PFSK-1 (cell line): Measurements from ENCODE around the gene SNRPN.

Experiments used
- FOXP2 ChIP-seq: optimal IDR thresholded peaks from 2 replicates; pipeline ENCODE3; 2011; ENCODE audit warnings: borderline replicate concordance, control low read depth, inconsistent platforms; ENCODE audit not compliant: insufficient read depth; ENCODE audit errors: extremely low read length, extremely low read depth
- POLR2AphosphoS5 ChIP-seq: IDR thresholded peaks from 2 replicates; pipeline ENCODE4 v1.6.1; 2012; ENCODE audit warnings: low read depth, mild to moderate bottlenecking, control low read depth, low read length, moderate library complexity
- SIN3A ChIP-seq: IDR thresholded peaks from 2 replicates; pipeline ENCODE4 v1.6.1; 2012; ENCODE audit warnings: mild to moderate bottlenecking, low read length, moderate library complexity, borderline replicate concordance; ENCODE audit not compliant: insufficient read depth
- TAF1 ChIP-seq: IDR thresholded peaks from 2 replicates; pipeline ENCODE4 v1.6.1; 2012; ENCODE audit warnings: low read length, control low read depth, borderline replicate concordance; ENCODE audit not compliant: insufficient read depth
- TF ChIP-seq, protein P1 (sequence below), 2 experiments: IDR thresholded peaks; 2 replicates each; pipeline versions ENCODE4 v1.6.1 to v1.8.0; 2011 to 2012; ENCODE audit warnings: low read depth in 2 of 2, low read length in 2 of 2, control low read depth in 1 of 2, inconsistent platforms in 1 of 2, mild to moderate bottlenecking in 1 of 2, moderate library complexity in 1 of 2; ENCODE audit not compliant: insufficient read depth in 1 of 2

The SNRPN gene

DNA sequence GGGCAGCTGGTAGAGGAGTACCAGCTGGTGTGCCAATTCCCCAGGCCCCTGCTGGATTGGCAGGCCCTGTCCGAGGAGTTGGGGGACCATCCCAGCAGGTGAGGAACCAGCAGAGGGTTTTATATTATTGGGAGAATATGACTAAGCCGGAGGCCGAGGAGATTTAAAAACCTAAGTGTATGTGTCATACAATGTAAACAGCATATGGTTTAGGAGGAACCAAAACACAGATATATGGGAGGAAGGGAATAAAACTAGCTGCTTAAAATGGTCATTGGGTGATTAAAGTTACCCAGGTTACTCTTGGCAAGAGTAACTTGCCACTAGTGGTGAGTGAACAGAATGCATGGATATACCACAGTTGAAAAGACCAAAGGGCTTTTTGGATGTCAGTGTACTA is 22.1 kb downstream of the SNRPN start:
- TF ChIP-seq, protein P1, sequence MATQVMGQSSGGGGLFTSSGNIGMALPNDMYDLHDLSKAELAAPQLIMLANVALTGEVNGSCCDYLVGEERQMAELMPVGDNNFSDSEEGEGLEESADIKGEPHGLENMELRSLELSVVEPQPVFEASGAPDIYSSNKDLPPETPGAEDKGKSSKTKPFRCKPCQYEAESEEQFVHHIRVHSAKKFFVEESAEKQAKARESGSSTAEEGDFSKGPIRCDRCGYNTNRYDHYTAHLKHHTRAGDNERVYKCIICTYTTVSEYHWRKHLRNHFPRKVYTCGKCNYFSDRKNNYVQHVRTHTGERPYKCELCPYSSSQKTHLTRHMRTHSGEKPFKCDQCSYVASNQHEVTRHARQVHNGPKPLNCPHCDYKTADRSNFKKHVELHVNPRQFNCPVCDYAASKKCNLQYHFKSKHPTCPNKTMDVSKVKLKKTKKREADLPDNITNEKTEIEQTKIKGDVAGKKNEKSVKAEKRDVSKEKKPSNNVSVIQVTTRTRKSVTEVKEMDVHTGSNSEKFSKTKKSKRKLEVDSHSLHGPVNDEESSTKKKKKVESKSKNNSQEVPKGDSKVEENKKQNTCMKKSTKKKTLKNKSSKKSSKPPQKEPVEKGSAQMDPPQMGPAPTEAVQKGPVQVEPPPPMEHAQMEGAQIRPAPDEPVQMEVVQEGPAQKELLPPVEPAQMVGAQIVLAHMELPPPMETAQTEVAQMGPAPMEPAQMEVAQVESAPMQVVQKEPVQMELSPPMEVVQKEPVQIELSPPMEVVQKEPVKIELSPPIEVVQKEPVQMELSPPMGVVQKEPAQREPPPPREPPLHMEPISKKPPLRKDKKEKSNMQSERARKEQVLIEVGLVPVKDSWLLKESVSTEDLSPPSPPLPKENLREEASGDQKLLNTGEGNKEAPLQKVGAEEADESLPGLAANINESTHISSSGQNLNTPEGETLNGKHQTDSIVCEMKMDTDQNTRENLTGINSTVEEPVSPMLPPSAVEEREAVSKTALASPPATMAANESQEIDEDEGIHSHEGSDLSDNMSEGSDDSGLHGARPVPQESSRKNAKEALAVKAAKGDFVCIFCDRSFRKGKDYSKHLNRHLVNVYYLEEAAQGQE (IDR thresholded peaks at IDR 0.05; ENCODE audit: insufficient read depth in 1 of 2, low read depth in 2 of 2, low read length in 2 of 2) = no peak
- no peak for TF ChIP-seq TAF1
- TF ChIP-seq FOXP2 = no peak
- no peak for TF ChIP-seq SIN3A
- no peak for TF ChIP-seq POLR2AphosphoS5

DNA sequence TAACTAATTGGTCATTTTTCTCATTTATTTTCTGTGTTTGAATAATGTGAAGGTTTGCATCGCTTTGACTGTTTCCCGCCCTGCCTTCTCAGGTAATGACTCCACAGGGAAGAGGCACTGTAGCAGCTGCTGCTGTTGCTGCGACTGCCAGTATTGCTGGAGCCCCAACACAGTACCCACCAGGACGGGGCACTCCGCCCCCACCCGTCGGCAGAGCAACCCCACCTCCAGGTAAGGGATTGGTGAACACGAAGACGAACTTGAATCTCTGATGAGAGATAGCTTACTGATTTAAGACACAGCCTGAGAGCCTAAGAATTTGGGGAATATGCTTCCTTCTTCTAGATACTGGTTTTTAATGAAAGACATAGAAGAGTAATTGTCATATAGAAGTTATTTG is 22.9 kb downstream of the SNRPN start:
- TF ChIP-seq TAF1 (no peak), FOXP2 (no peak), SIN3A (no peak), POLR2AphosphoS5 (no peak)
- TF ChIP-seq, protein P1 (IDR thresholded peaks at IDR 0.05; ENCODE audit: insufficient read depth in 1 of 2, low read depth in 2 of 2, low read length in 2 of 2) = no peak

DNA sequence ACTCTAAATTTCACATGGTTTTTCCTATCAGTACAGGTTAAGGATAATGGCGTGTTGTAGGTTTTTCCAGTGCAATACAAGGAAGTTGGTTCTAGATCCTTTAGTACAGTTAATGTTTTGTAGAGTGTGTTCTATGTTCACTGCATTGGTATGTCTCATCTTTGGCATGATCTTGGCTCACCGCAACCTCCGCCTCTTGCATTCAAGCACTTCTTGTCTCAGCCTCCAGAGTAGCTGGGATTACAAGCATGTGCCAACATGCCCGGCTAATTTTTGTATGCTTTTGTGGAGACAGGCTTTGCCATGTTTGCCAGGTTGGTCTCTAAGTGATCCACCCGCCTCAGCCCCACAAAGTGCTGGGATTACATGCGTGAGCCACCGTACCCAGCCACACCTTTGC is 30.4 kb downstream of the SNRPN start:
- TF ChIP-seq TAF1 (no peak), SIN3A (no peak), POLR2AphosphoS5 (no peak), FOXP2 (no peak)
- TF ChIP-seq, protein P1 (IDR thresholded peaks at IDR 0.05; ENCODE audit: insufficient read depth in 1 of 2, low read depth in 2 of 2, low read length in 2 of 2) = no peak

DNA sequence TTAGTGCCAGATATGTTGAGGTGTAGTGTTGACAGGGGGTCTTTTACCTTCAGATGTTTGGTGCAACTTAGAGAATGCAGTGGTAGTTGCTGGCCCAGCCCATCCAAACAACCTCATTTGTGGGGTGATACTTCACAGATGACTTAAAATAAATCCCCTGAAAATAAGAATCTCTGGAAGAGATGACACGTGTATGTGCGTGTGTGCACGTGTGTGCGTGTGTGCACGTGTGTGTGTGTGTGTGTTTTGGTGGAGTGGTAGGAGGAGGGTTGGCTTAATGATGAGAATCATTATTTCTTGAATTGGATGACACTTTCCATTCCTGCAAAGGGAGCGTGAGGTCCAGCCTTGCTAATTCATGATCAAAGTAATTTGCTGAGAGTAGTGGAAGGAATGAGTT is 31.9 kb downstream of the SNRPN start:
- no peak for TF ChIP-seq FOXP2
- TF ChIP-seq TAF1 = no peak

DNA sequence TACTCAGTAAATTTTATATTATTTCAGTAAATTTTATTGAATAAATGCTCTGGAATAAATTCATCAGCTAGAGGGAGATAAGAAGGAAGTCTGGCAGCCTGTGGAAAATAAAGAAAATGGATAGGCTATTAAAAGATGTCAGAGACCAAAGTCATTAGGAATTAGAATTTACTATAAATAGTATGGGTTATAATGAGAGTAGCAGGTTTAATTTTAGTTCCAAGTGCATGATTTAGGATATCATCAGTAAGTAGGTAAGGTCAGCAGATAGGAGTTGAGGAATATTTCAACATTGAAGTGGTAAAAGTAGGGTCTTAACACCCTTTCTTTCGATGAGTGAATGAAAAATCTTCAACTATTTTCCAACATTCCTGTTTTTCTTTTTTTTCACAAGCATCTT is 64.6 kb downstream of the SNRPN start:
- TF ChIP-seq, protein P1 (IDR thresholded peaks at IDR 0.05; ENCODE audit: insufficient read depth in 1 of 2, low read depth in 2 of 2, low read length in 2 of 2) = no peak
- TF ChIP-seq SIN3A = no peak
- TF ChIP-seq TAF1 = no peak
- no peak for TF ChIP-seq FOXP2
- TF ChIP-seq POLR2AphosphoS5 = no peak

DNA sequence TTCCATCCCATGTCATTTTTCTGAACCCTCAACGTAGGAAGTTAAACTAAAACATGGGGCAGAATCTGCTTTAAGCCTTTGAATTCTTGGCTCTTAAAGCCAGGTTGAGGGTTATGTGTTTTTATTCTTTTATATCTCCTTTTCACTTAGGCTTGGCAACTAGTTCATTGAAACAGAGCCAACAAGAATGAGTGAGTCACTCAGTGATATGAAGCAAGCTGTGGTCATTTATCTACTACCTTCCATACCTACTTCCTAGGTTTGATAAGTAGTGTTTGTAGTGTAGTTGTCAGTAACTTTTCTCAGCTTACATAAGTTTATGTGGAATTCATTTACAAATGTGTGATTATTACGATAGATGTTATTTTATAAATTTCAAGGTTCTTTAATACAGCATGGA is 67.4 kb downstream of the SNRPN start:
- TF ChIP-seq SIN3A = no peak
